Measurements from ENCODE around the gene MRPL21. TPM values are rescaled to one million over a fixed set of nuclear protein-coding genes. Genes with fewer than 3 reads are reported as not detected.

MRPL21 gene
- total RNA-seq, 1 donor from 2014 or later: 14.2 TPM

GRCh38 chr11:68927280-68928135, 23.9 kb upstream of the MRPL21 start:
- DNase-seq (ENCODE audit: low spot score in 2 of 2): no peak
- intact Hi-C loops (cut with DNase I): no loop called here
- peak overlapping the region; percentile 23 to 36 for H3K27ac ChIP-seq
- peaks cover 29 to 49% of the 10 kb centered on the region in 2 donors for H3K36me3 ChIP-seq
- H3K4me3 ChIP-seq: no peak overlapping the region
- H3K9me3 ChIP-seq: peaks cover 11 to 13% of the 10 kb centered on the region in 2 donors
- no peak for TF ChIP-seq CTCF (IDR thresholded peaks at IDR 0.05)
- H3K4me1 ChIP-seq: peaks cover 15 to 33% of the 10 kb centered on the region in 2 donors
- no peaks in the 10 kb centered on the region for H3K27me3 ChIP-seq

- DNase-seq (ENCODE audit: low spot score in 2 of 2): no peak
- Histone ChIP-seq H3K27ac (peak overlapping the region in 1 of 2 donors; percentile 2), H3K27me3 (no peaks in the 10 kb centered on the region), H3K4me3 (no peak overlapping the region), H3K9me3 (peaks cover 11 to 13% of the 10 kb centered on the region in 2 donors), H3K4me1 (peaks cover 15 to 33% of the 10 kb centered on the region in 2 donors), H3K36me3 (peaks cover 43 to 51% of the 10 kb centered on the region in 2 donors)
- no peak for TF ChIP-seq CTCF (IDR thresholded peaks at IDR 0.05)
- intact Hi-C loops (cut with DNase I): loop anchor here (2.0 kb wide), 1 partner anchor 17 kb away; no protein-coding TSS in a partner anchor
Observed at GRCh38 chr11:68925611-68926010, 22.0 kb upstream of the MRPL21 start.

- intact Hi-C loops (cut with DNase I): loop anchor here (2.0 to 5.0 kb wide), 2 partner anchors 19 to 163 kb away; no protein-coding TSS in a partner anchor
- peak overlapping the region; percentile 70 to 78 for H3K27ac ChIP-seq
Observed at GRCh38 chr11:68924073-68924925, 20.7 kb upstream of the MRPL21 start.

GRCh38 chr11:68923614-68924013, 20.0 kb upstream of the MRPL21 start:
- Histone ChIP-seq H3K27ac (peak overlapping the region; percentile 70 to 78), H3K27me3 (no peaks in the 10 kb centered on the region), H3K4me1 (peaks cover 15 to 31% of the 10 kb centered on the region in 2 donors), H3K36me3 (peaks cover 39 to 50% of the 10 kb centered on the region in 2 donors), H3K9me3 (peaks cover 11 to 13% of the 10 kb centered on the region in 2 donors), H3K4me3 (no peak overlapping the region)
- no peak for TF ChIP-seq CTCF (IDR thresholded peaks at IDR 0.05)
- no peak for DNase-seq (ENCODE audit: low spot score in 2 of 2)
- intact Hi-C loops (cut with DNase I): loop anchor here (1.0 to 5.0 kb wide), 3 partner anchors 19 to 164 kb away; no protein-coding TSS in a partner anchor

More at GRCh38 chr11:68924073-68924925, 20.7 kb upstream of the MRPL21 start:
- Histone ChIP-seq H3K4me3 (no peak overlapping the region), H3K9me3 (peaks cover 11 to 13% of the 10 kb centered on the region in 2 donors), H3K27me3 (no peaks in the 10 kb centered on the region), H3K36me3 (peaks cover 39 to 49% of the 10 kb centered on the region in 2 donors), H3K4me1 (peaks cover 15 to 33% of the 10 kb centered on the region in 2 donors)
- no peak for TF ChIP-seq CTCF (IDR thresholded peaks at IDR 0.05)
- DNase-seq (ENCODE audit: low spot score in 2 of 2): no peak

GRCh38 chr11:68916439-68916838, 12.8 kb upstream of the MRPL21 start:
- H3K36me3 ChIP-seq: peaks cover 75 to 92% of the 10 kb centered on the region in 2 donors
- H3K4me3 ChIP-seq: no peak overlapping the region
- H3K27ac ChIP-seq: no peak overlapping the region
- no peaks in the 10 kb centered on the region for H3K27me3 ChIP-seq
- H3K4me1 ChIP-seq: peaks cover 4 to 6% of the 10 kb centered on the region in 2 donors
- TF ChIP-seq CTCF (IDR thresholded peaks at IDR 0.05): no peak
- intact Hi-C loops (cut with DNase I): no loop called here
- DNase-seq (ENCODE audit: low spot score in 2 of 2): no peak
- H3K9me3 ChIP-seq: no peaks in the 10 kb centered on the region
